Adipose tissue (tissue), 3 donors: ENCODE data around the gene TIPARP. TPM values are rescaled to one million over a fixed set of nuclear protein-coding genes. Genes with fewer than 3 reads are reported as not detected.
A peak's percentile ranks its signal among the peaks of the same experiment; 100 is the strongest.

Experiments
- H3K27ac ChIP-seq: one replicate; pipeline ENCODE4 v1.5.1; 2013; ENCODE audit warnings: low read depth, low read length
- WGBS, 3 donors: extraction: QIAGEN DNeasy Blood & Tissue Kit; methylation state at CpG; one replicate each; pipeline ENCODE4 v1.1.7; 2013; 5-methylcytosine and 5-hydroxymethylcytosine counted together
- polyA plus RNA-seq, 3 donors: library from polyadenylated mRNA; stranded (reverse); fragments of 200-250 nt; gene quantifications; one replicate each; pipeline ENCODE4 v1.2.3, GENCODE V29; 2013
- donor health status: healthy with polysubstance abuse.
- donor health status: Bipolar disorder and iron deficiency.
- donor health status: healthy.

The TIPARP gene
- polyA plus RNA-seq, 3 donors: 7.4 to 94.6 (median 50.4) TPM

DNA sequence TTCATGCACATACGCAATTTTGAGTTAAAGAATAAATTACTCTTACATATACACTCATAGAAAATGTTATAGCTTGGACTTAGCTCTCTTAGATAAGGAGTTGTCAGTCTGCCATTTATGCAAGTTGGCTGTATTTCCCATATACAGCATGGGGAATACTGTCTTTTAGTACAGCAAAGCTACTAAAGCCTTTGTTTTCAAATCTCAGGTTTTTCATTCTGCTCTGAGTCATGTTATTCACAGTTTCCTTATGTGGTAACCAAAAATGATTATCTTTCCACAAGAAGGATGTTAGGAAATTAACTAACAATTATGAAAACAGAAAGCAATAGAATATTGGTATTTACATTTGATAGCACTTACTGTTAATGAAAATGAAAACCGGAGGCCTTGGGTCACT lies 4.3 kb upstream of the TIPARP start:
- no peak overlapping the region for H3K27ac ChIP-seq
- 87 to 90% (median 87%) methylated on average over 2 of the region's 2 CpGs for WGBS, 3 donors

DNA sequence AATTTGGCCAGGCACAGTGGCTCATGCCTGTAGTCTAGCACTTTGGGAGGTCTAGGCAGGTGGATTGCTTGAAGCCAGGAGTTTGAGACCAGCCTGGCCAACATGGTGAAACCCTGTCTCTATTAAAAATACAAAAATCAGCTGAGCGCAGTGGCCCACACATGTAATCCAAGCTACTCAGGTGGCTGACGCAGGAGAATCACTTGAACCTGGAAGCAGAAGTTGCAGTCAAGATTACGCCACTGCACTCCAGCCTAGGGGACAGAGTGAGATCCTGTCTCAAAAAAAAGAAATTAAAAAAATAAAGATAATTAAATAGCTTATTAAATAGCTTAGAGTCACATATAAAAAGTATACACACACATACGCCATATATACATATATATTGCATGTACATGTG lies 3.7 kb upstream of the TIPARP start:
- WGBS, 3 donors: 54 to 84% (median 56%) methylated on average over 4 of the region's 4 CpGs
- no peak overlapping the region for H3K27ac ChIP-seq

DNA sequence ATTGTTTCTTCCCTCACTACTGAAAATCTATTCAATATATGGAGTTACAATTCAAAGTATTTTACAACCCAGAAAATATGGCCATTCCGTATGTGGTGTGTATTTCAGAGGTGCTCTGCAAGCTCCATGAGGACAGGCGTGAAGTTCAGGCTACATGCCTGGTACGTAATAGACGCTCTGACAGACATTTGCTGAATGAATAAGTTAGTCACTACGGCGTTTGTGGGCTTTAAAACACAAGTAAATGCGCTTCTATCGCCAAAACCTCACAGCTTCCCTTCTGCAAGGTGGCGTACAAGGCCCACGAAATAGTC lies 701 bp upstream of the TIPARP start:
- 6 to 11% (median 10%) methylated on average over 10 of the region's 10 CpGs for WGBS, 3 donors
- no peak overlapping the region for H3K27ac ChIP-seq

DNA sequence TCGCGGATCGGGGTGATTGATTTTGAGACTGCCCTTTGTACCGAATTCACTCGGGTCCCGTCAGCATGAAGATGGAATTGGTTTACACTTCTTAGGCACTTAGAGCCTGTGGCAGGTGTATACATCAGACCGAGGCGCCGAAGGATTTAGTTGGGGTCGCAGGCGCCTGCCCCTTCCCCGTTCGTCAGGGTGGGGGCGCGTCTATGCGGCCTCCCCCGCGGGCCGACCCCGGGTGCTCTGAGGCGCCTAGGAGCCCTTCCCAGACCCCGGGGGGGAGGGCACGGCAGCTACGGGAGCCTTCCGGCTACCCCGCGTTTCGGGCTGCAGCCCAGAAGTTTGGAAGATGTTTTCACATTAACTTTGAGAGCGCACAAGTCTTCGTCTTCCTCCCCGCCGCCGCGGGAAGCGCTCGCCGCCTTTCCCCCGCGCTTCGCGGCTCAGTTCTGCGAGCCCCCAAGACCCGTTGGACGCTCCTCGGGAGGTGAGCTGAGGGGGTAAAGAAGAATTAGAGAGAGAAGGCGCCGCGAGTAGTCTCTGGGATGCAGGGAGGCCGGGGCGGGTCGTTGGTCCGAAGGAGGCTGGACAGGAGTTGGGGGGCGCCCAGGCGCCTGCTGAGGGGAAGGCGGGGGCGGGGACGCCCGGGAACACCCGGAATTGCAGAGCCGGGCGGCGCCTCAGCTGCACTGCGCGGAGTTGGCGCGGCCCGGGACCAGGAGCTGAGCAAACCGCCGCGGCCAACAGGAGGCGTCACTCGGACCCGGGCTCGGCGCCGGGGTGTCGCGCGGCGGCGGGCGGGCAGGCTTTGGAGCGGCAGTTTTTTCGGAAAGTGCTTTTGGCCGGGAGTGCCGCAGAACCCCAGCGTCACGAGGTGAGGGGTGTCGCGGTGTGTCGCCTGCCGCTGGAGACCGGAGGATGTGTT lies 780 bp downstream of the TIPARP start:
- peak overlapping the region; percentile 90 for H3K27ac ChIP-seq
- 0 to 1% (median 0%) methylated on average over 82 to 93 of the region's 93 CpGs for WGBS, 3 donors

DNA sequence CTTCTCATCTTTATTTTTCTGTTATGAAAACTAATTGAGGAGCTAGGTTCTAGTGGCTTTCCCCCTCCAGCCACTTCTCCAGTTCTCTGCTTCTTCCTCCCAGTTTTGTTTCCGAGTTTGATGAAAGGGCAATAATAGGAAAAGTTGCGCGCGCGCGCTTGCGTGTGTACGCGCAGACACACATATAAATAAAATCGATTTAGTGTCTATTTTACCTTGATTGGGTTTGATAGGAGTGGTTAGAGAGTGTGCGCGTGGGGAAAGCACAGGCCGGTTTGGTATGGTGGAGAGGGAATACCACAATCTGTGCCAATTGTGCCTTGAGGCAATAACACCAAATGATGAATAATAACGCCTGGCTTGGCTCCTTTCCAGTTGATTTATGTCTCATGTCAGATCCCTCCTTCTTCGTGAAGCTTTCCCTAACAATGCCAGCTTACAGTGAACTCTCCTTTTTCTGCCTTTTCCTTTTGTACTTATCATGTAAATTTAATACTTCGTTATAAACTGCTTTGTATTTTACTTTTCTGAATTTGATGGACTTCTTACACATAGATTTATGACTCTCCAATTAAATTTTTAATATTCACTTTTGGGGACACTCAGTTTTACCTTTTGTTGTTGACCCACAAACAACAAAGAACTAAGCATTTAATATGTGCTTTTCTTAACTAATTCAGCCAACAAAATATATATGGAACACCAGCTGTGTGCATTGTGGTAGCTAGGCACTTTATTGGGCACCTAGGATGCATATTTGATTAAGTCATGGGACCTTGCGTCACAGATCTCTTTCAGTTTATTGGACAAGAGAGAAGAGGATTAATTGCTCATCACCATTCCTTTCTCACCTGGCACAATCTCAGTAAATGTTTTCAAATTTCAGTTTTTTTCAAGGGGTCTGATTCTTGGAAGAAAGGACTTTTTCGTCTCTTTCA lies 1.7 kb downstream of the TIPARP start:
- 12 to 13% (median 12%) methylated on average over 18 of the region's 18 CpGs for WGBS, 3 donors
- H3K27ac ChIP-seq: peak overlapping the region; percentile 90

DNA sequence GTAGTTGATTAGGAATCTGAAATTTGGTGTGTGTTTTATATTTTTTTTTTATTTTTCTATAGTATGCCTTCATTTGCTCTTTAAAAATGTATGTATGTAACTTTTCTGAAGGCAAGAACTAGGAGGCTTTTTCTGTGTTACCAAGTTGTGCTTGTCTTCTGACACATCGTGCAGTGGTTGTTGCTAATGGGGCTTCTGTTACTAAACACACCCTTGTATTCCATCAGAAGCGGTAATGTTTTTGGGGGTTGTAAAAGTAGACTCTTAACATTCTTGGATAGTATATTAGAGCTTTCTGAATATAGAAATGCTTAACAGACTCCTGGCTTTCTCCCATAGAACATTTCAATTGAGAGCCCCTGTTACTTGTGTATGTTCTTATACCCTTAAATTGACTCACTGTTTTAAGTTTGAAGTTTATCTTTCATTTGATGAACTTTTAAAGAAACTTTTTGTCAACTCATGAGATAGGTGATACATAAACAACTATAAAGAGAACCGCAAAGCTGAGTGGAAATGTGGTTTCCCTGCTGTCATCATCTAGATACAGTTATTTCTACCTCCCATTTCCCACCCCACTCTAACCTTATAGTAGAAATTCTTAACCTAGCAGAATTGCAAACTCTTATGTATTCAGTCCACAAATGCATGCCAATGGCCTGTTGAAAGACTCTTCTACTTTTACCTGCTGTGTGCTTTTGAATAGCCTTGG lies 2.5 kb downstream of the TIPARP start:
- no peak overlapping the region for H3K27ac ChIP-seq
- WGBS, 3 donors: 77 to 80% (median 78%) methylated on average over 3 of the region's 3 CpGs

DNA sequence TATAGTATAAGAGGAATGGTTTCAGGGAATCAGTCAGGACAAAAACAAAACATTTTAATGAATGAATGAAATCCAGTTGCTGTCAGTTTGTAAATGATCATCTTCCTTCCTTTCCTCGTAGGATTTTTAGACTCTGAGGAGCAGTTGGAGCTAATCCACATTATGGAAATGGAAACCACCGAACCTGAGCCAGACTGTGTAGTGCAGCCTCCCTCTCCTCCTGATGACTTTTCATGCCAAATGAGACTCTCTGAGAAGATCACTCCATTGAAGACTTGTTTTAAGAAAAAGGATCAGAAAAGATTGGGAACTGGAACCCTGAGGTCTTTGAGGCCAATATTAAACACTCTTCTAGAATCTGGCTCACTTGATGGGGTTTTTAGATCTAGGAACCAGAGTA lies 3.1 kb downstream of the TIPARP start:
- 29 to 42% (median 35%) methylated on average over 2 of the region's 2 CpGs for WGBS, 3 donors
- H3K27ac ChIP-seq: no peak overlapping the region

DNA sequence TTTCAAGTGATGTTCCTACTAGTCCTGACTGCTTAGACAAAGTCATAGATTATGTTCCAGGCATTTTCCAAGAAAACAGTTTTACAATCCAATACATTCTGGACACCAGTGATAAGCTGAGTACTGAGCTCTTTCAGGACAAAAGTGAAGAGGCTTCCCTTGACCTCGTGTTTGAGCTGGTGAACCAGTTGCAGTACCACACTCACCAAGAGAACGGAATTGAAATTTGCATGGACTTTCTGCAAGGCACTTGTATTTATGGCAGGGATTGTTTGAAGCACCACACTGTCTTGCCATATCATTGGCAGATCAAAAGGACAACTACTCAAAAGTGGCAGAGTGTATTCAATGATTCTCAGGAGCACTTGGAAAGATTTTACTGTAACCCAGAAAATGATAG lies 3.8 kb downstream of the TIPARP start:
- H3K27ac ChIP-seq: no peak overlapping the region
- WGBS, 3 donors: 80 to 94% (median 91%) methylated on average over 2 of the region's 2 CpGs

DNA sequence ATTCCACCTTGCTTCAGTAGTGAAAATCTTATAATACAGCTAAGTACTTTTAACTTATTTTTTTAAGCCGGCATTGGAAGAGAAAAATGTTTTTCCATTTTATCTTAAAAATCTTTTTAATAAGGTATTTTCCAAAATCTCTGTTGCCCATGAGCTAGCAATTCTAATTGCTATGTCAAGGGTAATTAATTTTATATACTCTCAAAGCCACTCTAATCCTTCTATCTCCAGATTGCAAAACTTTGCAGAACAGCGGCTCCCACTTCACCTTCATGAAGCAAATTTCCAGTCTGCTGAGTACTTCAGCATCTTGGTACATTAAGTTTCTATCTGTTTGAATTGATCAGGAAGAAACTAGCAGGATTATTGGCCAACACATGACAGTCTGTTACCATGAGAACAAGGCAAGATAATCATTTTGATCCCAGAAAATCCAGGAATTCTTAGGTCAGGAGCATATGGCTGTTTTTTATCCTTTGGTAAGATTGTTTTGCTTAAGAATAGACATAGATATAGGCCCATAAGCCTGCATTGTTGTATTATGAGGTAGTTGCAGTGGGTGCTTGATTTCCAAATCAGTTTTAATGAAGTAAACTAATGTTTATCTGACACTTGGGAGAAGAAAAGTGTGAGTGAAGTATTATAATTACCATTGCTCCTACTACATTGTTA lies 6.0 kb downstream of the TIPARP start:
- H3K27ac ChIP-seq: no peak overlapping the region
- WGBS, 3 donors: 80 to 95% (median 88%) methylated on average over 2 of the region's 2 CpGs

DNA sequence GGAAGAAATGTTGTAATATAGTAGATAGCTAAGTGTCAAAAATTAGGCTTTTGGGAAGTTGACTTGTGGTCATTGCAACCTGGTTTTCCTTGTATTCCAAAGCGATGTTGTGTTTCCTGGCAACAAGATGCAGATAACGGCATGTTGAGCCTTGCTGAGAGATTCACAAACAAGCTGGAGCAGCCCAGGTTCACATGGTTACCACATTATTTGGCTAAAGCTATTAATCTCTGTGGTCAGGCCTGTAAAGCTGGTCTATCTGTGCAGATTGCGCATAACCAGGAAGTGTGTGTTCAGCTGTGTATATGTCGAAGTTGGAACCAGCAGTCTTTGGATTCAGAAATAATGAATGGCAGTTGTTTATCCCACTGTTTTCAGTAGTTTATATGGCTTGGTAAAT lies 6.6 kb downstream of the TIPARP start:
- H3K27ac ChIP-seq: no peak overlapping the region

DNA sequence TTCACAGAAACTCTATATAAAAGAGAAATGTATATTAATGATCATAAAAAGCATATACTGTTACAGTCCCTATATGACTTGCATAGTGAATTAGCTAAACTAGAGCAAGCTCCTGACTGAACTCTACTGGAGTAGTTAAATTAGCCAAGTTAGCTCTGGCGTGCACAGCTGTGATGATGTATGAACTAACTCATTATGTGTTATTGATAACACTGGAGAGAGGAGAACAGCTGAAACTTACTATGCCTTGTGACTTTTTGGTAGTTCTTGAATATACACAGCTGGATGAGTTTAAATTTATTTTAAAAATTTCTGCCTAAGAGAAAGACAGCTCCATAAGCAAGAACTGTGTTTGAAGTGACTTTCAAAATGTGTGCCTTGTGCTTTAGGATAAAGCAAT lies 8.1 kb downstream of the TIPARP start:
- H3K27ac ChIP-seq: no peak overlapping the region
- 21 to 69% (median 52%) methylated on average over 1 of the region's 1 CpG for WGBS, 3 donors

More for the DNA sequence above, 6.6 kb downstream of the TIPARP start:
- WGBS, 3 donors: 17 to 26% (median 25%) methylated on average over 4 of the region's 4 CpGs

DNA sequence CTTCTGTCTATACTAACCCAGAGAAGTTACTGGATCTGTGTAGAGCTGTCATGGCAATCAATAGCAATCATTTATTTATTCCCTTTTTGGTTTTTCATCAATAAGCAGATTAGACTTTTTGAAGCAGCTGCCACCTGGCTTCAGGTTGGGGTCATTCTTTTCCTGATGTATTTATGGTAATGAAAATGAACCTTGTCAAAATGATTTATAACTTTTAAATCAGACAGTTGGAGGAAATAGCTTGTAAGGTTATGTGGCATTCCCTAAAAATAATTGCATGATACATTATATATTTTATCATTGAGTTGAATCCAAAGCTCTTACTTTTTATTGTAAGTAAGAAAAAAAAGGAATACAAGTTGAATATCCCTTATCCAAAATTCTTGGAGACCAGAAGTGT lies 8.6 kb downstream of the TIPARP start:
- no peak overlapping the region for H3K27ac ChIP-seq

DNA sequence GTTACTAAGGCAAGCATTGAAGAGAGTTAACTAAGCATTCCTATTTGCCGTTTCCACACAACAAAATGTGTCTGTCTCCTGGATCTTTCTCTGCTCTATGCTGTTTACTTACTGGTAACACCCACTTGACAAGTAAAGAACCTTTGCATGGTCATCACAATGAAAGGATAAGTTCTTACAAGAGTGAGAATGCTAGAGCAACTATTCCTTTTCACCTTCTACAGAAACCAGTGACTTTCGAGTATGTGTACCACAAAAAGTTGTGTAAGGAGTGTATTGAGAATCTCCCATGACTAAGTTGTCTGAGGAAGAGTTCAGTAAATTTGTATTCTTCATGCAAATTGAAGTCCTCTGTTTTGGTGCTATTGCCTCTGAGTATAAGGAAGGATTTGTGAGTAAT lies 10.8 kb downstream of the TIPARP start:
- no peak overlapping the region for H3K27ac ChIP-seq
- WGBS, 3 donors: 54 to 64% (median 55%) methylated on average over 2 of the region's 2 CpGs

DNA sequence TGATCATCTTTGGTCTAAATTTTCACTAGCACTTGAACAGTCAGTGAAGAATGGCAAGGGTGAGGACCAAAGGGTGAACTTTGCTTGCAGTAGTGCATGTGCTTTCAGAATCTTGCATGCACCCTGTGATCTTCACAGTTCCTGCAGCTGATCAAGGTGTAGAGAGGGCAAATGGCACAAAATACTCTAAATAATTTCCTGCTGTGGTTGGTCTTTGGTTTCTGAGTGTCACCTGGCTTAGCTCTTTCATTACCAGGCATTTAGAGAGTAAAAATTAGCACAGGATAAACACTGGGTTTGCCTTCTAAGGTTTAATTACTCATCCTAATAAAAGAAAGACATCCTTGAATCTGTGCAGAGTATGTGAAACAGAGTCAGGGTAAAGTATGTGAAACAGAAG lies 11.4 kb downstream of the TIPARP start:
- H3K27ac ChIP-seq: no peak overlapping the region

DNA sequence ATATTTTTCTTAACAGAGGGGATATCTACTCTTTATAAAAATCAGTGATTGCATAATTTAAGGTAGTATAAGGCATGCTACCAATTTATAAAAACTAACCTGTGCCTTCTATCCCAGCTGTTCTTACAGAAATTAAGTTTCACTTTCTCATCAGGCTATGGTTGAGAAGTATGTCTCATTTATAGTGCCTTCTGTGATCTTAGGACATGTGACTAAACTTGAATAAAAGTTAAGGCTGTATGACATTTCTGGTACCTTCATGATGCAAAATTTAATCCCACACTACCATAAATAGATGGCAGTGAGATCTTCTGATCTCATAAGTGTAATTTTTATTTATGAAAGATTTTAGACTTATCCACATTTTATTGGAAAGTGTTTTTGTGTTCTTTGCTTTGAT lies 12.6 kb downstream of the TIPARP start:
- no peak overlapping the region for H3K27ac ChIP-seq

DNA sequence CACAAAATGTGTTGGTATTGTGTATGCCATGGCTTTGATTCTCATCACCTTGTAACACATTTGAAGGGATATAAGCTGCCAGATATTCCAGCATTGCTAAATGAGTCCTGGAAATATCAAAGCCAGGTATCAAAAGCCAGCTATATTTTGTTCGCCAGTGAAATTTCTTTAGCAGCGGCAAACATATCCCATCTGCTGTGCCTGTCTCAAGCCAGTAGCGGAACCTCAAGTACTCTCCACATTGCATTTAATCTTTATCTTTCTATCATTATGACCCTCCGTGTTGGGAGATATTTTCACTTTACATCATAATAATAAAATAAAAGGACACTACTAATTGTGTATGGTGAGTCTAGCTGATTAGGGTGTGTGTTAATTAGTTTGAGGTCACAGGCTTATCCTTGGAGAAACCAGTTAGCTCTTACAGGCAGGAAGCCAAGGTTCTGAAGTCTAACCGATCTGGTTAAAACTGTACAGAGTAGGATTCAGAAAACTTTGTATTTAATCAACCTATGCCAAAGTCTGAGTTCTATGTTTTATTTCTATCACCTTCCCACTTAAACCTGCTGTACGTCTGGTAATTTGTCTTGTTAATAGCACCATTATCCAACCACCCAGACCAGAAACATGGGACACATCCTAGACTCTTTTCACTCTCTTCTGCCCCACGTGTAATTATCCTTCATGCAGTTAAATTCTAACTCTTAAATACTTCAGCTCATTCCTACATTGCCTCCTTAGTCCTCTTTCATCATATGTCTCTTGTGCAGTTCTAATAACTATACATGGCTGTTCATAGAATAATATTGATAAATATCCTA lies 14.5 kb downstream of the TIPARP start:
- no peak overlapping the region for H3K27ac ChIP-seq
- WGBS, 3 donors: 66 to 89% (median 86%) methylated on average over 7 of the region's 7 CpGs

DNA sequence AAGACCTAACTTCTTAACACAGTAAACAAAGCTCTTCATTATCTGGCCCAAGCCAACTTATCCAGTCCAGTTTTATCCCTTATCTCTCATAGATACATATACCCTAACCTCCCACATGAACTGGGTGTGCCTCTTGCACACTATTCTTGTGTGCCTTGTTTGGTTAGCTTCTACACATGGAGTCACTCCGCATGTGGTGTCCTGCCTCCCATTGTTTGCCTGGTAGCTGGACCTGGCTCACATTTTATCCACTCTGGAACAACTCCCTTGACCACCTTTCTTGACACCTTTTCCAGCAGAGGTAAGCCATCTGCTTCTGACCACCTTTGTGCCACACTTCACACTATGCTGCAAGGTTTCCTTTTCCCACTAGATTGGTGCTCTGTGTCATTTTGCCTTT lies 15.2 kb downstream of the TIPARP start:
- no peak overlapping the region for H3K27ac ChIP-seq
- 0 to 53% (median 0%) methylated on average over 1 of the region's 1 CpG for WGBS, 3 donors

DNA sequence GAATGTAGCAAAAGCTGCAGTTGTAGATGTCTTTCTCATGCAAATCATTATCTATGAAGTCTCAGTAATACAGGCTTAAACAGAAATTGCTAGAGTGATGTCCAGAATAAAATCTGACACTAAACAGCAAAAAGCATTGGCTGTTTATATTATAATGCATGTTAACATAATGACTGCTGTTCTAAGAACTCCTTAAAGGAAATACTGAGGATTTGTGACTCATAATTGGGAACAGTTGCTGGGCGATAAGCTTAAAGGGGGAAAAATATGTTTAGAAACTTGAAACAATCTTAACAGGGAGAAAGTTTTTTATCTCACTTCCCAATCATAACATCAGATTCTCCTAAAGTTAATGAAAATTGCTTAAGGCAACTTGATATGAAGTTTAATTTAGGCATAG lies 17.5 kb downstream of the TIPARP start:
- 32 to 78% (median 40%) methylated on average over 1 of the region's 1 CpG for WGBS, 3 donors
- H3K27ac ChIP-seq: no peak overlapping the region
